ENCODE data around the gene TMEM134. TPM values are rescaled to one million over a fixed set of nuclear protein-coding genes. Genes with fewer than 3 reads are reported as not detected.

The TMEM134 gene
- total and polyA plus RNA-seq, 7 donors: 57.1 to 121 (median 81.7) TPM

GRCh38 chr11:67503119-67504004 lies 34.3 kb upstream of the TMEM134 start:
- intact Hi-C loops (cut with DNase I): no loop called here
- no peak for ATAC-seq
- peaks cover 0 to 11% of the 10 kb centered on the region in 2 donors for H3K36me3 ChIP-seq (ENCODE audit: insufficient read depth in 1 of 2, low read depth in 1 of 2)
- no peak for DNase-seq
- no peak for TF ChIP-seq CTCF (IDR thresholded peaks at IDR 0.05)
- H3K27me3 ChIP-seq (ENCODE audit: insufficient read depth in 3 of 3, low read length in 2 of 3): peaks cover 0 to 11% (median 8%) of the 10 kb centered on the region in 3 donors
- H3K4me3 ChIP-seq: peak overlapping the region; percentile 90
- no peaks in the 10 kb centered on the region for H3K9me3 ChIP-seq
- H3K27ac ChIP-seq: no peak overlapping the region
- WGBS, 3 donors: 84 to 86% (median 86%) methylated on average over 15 to 19 of the region's 19 CpGs
- peaks cover 27% of the 10 kb centered on the region for H3K4me1 ChIP-seq

- no peaks in the 10 kb centered on the region for H3K9me3 ChIP-seq
- H3K4me1 ChIP-seq: peaks cover 25% of the 10 kb centered on the region
- H3K36me3 ChIP-seq (ENCODE audit: insufficient read depth in 1 of 2, low read depth in 1 of 2): peaks cover 0 to 11% of the 10 kb centered on the region in 2 donors
- no peak overlapping the region for H3K27ac ChIP-seq
- DNase-seq (no peak), ATAC-seq (no peak)
- H3K4me3 ChIP-seq: no peak overlapping the region
- TF ChIP-seq CTCF (IDR thresholded peaks at IDR 0.05): no peak
- H3K27me3 ChIP-seq (ENCODE audit: insufficient read depth in 3 of 3, low read length in 2 of 3): peaks cover 0 to 11% (median 8%) of the 10 kb centered on the region in 3 donors
- intact Hi-C loops (cut with DNase I): no loop called here
- 91 to 95% (median 95%) methylated on average over 18 of the region's 18 CpGs for WGBS, 3 donors
These were observed 33.4 kb upstream of the TMEM134 start for GRCh38 chr11:67502328-67502979.

- ATAC-seq (no peak), DNase-seq (no peak)
- Histone ChIP-seq H3K36me3 (ENCODE audit: insufficient read depth in 1 of 2, low read depth in 1 of 2) (peaks cover 0 to 7% of the 10 kb centered on the region in 2 donors), H3K9me3 (no peaks in the 10 kb centered on the region), H3K27ac (no peak overlapping the region), H3K4me3 (no peak overlapping the region), H3K27me3 (ENCODE audit: insufficient read depth in 3 of 3, low read length in 2 of 3) (peaks cover 0 to 11% (median 8%) of the 10 kb centered on the region in 3 donors), H3K4me1 (peaks cover 19% of the 10 kb centered on the region)
- WGBS, 3 donors: 96 to 98% (median 97%) methylated on average over 18 of the region's 18 CpGs
- intact Hi-C loops (cut with DNase I): no loop called here
- no peak for TF ChIP-seq CTCF (IDR thresholded peaks at IDR 0.05)
These were observed 32.8 kb upstream of the TMEM134 start for GRCh38 chr11:67501854-67502253.

GRCh38 chr11:67500831-67501715 lies 32.0 kb upstream of the TMEM134 start:
- DNase-seq (peak in 1 of 2 donors; percentile 44), ATAC-seq (no peak)
- Histone ChIP-seq H3K9me3 (no peaks in the 10 kb centered on the region), H3K27me3 (ENCODE audit: insufficient read depth in 3 of 3, low read length in 2 of 3) (peaks cover 0 to 11% (median 8%) of the 10 kb centered on the region in 3 donors), H3K36me3 (ENCODE audit: insufficient read depth in 1 of 2, low read depth in 1 of 2) (no peaks in the 10 kb centered on the region), H3K27ac (no peak overlapping the region), H3K4me3 (no peak overlapping the region), H3K4me1 (peaks cover 11% of the 10 kb centered on the region)
- intact Hi-C loops (cut with DNase I): no loop called here
- TF ChIP-seq CTCF (IDR thresholded peaks at IDR 0.05): no peak
- 91 to 92% (median 92%) methylated on average over 9 of the region's 9 CpGs for WGBS, 3 donors

Data from psoas muscle (tissue), 8 donors.